ENCODE data around the gene EXOC3.
"Not testable (repeated sequence)": the region's sequence is repeated elsewhere in the genome, so short reads cannot be mapped to it uniquely, and the experiment has no call there.

EXOC3 gene

GRCh38 chr5:407801-408268 lies 35.1 kb upstream of the EXOC3 start:
- DNase-seq, result no peak

GRCh38 chr5:410911-411517 lies 32.0 kb upstream of the EXOC3 start:
- no peak for DNase-seq

GRCh38 chr5:411728-412127 lies 31.2 kb upstream of the EXOC3 start:
- DNase-seq, result no peak

- not testable (repeated sequence) for DNase-seq
These were observed 27.7 kb upstream of the EXOC3 start for GRCh38 chr5:414991-415927.

GRCh38 chr5:415928-416635 lies 26.9 kb upstream of the EXOC3 start:
- no peak for DNase-seq

- no peak for DNase-seq
These were observed 26.4 kb upstream of the EXOC3 start for GRCh38 chr5:416636-416960.

- DNase-seq, result no peak
These were observed 25.4 kb upstream of the EXOC3 start for GRCh38 chr5:417301-418161.

GRCh38 chr5:418162-419121 lies 24.5 kb upstream of the EXOC3 start:
- DNase-seq, result no peak

- no peak for DNase-seq
These were observed 23.0 kb upstream of the EXOC3 start for GRCh38 chr5:419970-420369.

GRCh38 chr5:420632-421286 lies 22.2 kb upstream of the EXOC3 start:
- no peak for DNase-seq

GRCh38 chr5:421287-421880 lies 21.6 kb upstream of the EXOC3 start:
- no peak for DNase-seq

- no peak for DNase-seq
These were observed 21.1 kb upstream of the EXOC3 start for GRCh38 chr5:421901-422300.

GRCh38 chr5:422323-423232 lies 20.4 kb upstream of the EXOC3 start:
- DNase-seq, result no peak

GRCh38 chr5:423233-423565 lies 19.8 kb upstream of the EXOC3 start:
- no peak for DNase-seq

- no peak for DNase-seq
These were observed 19.2 kb upstream of the EXOC3 start for GRCh38 chr5:423626-424261.

GRCh38 chr5:424301-425110 lies 18.5 kb upstream of the EXOC3 start:
- DNase-seq, result no peak

GRCh38 chr5:425714-426113 lies 17.3 kb upstream of the EXOC3 start:
- peak; percentile 42 for DNase-seq

- no peak for DNase-seq
These were observed 16.5 kb upstream of the EXOC3 start for GRCh38 chr5:426392-426976.
